ENCODE data around the gene MYO5B.

DNA sequence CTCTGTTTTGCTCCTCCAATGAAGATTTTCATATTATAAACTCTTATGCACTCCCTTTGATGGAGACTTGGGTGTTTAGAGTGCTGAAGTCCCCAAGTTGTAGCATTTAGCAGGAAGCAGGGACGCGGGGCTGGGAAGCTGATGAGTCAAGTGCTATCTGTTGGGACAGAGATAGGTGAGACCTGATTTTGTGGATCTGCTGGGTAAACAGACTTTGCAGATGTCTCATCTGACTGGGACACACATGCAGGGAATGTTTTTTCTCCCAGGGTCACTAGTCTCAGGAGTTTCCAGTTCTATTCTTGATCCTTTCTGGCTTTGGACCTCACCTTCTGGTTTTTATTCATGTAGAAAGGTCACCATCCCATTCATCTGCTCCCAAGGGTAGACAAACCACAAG is 301.9 kb downstream of the MYO5B start:
- no peak for TF ChIP-seq EP300 (IDR thresholded peaks at IDR 0.05)
- TF ChIP-seq, protein P1, sequence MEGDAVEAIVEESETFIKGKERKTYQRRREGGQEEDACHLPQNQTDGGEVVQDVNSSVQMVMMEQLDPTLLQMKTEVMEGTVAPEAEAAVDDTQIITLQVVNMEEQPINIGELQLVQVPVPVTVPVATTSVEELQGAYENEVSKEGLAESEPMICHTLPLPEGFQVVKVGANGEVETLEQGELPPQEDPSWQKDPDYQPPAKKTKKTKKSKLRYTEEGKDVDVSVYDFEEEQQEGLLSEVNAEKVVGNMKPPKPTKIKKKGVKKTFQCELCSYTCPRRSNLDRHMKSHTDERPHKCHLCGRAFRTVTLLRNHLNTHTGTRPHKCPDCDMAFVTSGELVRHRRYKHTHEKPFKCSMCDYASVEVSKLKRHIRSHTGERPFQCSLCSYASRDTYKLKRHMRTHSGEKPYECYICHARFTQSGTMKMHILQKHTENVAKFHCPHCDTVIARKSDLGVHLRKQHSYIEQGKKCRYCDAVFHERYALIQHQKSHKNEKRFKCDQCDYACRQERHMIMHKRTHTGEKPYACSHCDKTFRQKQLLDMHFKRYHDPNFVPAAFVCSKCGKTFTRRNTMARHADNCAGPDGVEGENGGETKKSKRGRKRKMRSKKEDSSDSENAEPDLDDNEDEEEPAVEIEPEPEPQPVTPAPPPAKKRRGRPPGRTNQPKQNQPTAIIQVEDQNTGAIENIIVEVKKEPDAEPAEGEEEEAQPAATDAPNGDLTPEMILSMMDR (IDR thresholded peaks at IDR 0.05): no peak
